ENCODE measurements around the gene RFX2. TPM values are rescaled to one million over a fixed set of nuclear protein-coding genes. Genes with fewer than 3 reads are reported as not detected.

RFX2 gene
- total RNA-seq, 1 experiment from 2014 or later, result 4.6 TPM

DNA sequence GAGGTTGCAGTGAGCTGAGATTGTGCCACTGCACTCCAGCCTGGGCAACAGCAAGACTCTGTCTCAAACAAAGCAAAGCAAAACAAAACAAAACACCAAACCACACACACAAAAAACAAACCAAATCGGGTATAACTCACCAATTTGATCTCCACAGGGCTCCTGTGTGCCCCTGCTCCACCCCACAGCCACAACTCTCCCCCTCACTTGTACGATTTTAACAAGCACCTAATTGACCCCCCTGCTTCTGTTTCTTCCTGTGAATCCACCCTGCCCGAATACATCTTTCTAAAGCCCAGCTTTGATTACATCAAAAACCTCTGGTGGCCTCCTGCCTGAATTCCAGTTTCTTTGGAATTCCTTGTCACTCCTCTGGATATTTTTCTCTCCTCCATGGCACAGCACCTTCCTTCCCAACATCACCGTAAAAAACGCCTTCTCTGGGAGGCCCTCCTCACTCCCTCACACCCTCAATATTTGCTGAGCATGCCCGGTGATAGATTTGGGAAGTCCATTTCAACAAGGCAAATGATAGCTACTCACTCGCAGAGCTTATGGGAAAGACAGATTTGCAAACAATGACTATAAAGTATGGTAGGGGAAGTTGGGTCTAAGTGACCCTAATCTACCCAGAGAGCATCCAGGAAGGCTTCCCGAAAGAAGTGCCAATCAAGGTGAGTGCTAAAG lies 120.8 kb downstream of the RFX2 start:
- POLR2A ChIA-PET, result interaction anchor here (0.6 to 1.3 kb wide), 2 partner anchors 11 to 421 kb away, joined by 3 to 5 read pairs; partner anchors contain the start of gene RANBP3
- H3K9me3 Mint-ChIP-seq, result no peaks in the 10 kb centered on the region
- H3K4me1 Mint-ChIP-seq, result peaks cover 12% of the 10 kb centered on the region
- ATAC-seq (no peak), DNase-seq (ENCODE audit: low spot score) (no peak)
- TF ChIP-seq, protein P1, sequence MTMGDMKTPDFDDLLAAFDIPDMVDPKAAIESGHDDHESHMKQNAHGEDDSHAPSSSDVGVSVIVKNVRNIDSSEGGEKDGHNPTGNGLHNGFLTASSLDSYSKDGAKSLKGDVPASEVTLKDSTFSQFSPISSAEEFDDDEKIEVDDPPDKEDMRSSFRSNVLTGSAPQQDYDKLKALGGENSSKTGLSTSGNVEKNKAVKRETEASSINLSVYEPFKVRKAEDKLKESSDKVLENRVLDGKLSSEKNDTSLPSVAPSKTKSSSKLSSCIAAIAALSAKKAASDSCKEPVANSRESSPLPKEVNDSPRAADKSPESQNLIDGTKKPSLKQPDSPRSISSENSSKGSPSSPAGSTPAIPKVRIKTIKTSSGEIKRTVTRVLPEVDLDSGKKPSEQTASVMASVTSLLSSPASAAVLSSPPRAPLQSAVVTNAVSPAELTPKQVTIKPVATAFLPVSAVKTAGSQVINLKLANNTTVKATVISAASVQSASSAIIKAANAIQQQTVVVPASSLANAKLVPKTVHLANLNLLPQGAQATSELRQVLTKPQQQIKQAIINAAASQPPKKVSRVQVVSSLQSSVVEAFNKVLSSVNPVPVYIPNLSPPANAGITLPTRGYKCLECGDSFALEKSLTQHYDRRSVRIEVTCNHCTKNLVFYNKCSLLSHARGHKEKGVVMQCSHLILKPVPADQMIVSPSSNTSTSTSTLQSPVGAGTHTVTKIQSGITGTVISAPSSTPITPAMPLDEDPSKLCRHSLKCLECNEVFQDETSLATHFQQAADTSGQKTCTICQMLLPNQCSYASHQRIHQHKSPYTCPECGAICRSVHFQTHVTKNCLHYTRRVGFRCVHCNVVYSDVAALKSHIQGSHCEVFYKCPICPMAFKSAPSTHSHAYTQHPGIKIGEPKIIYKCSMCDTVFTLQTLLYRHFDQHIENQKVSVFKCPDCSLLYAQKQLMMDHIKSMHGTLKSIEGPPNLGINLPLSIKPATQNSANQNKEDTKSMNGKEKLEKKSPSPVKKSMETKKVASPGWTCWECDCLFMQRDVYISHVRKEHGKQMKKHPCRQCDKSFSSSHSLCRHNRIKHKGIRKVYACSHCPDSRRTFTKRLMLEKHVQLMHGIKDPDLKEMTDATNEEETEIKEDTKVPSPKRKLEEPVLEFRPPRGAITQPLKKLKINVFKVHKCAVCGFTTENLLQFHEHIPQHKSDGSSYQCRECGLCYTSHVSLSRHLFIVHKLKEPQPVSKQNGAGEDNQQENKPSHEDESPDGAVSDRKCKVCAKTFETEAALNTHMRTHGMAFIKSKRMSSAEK (CRISPR knock-in tag; IDR thresholded peaks at IDR 0.05; ENCODE audit: borderline replicate concordance), result no peak
- TF ChIP-seq, protein P2, sequence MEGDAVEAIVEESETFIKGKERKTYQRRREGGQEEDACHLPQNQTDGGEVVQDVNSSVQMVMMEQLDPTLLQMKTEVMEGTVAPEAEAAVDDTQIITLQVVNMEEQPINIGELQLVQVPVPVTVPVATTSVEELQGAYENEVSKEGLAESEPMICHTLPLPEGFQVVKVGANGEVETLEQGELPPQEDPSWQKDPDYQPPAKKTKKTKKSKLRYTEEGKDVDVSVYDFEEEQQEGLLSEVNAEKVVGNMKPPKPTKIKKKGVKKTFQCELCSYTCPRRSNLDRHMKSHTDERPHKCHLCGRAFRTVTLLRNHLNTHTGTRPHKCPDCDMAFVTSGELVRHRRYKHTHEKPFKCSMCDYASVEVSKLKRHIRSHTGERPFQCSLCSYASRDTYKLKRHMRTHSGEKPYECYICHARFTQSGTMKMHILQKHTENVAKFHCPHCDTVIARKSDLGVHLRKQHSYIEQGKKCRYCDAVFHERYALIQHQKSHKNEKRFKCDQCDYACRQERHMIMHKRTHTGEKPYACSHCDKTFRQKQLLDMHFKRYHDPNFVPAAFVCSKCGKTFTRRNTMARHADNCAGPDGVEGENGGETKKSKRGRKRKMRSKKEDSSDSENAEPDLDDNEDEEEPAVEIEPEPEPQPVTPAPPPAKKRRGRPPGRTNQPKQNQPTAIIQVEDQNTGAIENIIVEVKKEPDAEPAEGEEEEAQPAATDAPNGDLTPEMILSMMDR (IDR thresholded peaks at IDR 0.05), result no peak
- H3K36me3 Mint-ChIP-seq, result no peaks in the 10 kb centered on the region
- no peak overlapping the region for H3K4me3 Mint-ChIP-seq
- H3K27me3 Mint-ChIP-seq (ENCODE audit: low read depth), result no peaks in the 10 kb centered on the region; the same call in 1 of the 2 replicates
- H3K27ac Mint-ChIP-seq, result no peak overlapping the region
- CTCF ChIA-PET, result interaction anchor here (1.7 to 9.1 kb wide), 5 partner anchors 11 to 185 kb away, joined by 13 to 245 read pairs (median 20); partner anchors contain the start of gene RANBP3

DNA sequence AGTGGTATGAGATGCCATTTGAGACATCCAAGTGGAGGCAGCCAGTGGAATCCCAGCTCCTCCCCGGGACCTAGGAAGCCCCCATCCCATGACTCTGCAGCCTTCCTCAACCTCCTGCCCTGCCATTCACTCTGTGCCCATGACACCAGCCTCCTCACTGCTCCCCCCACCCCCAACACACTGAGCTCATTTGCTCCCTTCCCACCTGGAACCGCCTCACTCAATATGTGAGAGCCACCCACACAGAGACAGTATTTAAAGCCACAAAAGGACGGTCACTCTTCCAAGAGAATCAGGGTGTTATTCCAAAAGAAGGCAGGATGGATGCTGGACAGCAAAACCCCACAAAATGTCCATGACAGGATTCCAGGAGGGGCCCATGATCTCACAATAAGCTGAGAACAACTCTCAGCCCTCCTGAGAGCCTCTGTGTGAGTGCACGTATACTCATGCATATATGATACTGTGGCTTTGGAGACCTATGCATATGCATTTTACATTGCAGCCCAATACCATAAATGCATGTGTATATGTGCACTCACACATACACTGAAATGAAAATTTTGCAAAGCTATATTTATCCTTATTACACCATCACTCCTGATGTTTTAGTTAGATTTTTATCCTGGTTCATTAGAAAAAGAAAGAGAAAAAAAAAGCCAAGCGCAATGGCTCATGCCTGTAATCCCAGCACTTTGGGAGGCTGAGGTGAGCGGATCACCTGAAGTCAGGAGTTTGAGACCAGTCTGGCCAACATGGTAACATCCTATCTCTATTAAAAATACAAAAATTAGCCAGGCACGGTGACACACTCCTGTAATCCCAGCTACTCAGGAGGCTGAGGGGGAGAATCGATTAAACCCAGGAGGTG lies 121.5 kb downstream of the RFX2 start:
- Mint-ChIP-seq H3K9me3 (no peaks in the 10 kb centered on the region), H3K36me3 (no peaks in the 10 kb centered on the region), H3K4me3 (no peak overlapping the region), H3K4me1 (peaks cover 12% of the 10 kb centered on the region), H3K27ac (no peak overlapping the region), H3K27me3 (ENCODE audit: low read depth) (peaks cover under 1% of the 10 kb centered on the region)
- ChIA-PET CTCF (interaction anchor here (1.2 to 9.1 kb wide), 8 partner anchors 10 to 185 kb away, joined by 4 to 245 read pairs (median 17); partner anchors contain the start of gene RANBP3), POLR2A (interaction anchor here (0.6 kb wide), 1 partner anchor 422 kb away, joined by 5 read pairs; no protein-coding TSS in a partner anchor)
- no peak for DNase-seq (ENCODE audit: low spot score)
- ATAC-seq, result no peak
- TF ChIP-seq ATF1 (CRISPR knock-in tag; IDR thresholded peaks at IDR 0.05) (no peak), TCF7 (CRISPR knock-in tag; IDR thresholded peaks at IDR 0.05; ENCODE audit: low read depth) (no peak), SOX15 (CRISPR knock-in tag; IDR thresholded peaks at IDR 0.05) (no peak), ESRRA (CRISPR knock-in tag; IDR thresholded peaks at IDR 0.05; ENCODE audit: borderline replicate concordance) (no peak), ZNF219 (CRISPR knock-in tag; IDR thresholded peaks at IDR 0.05; ENCODE audit: borderline replicate concordance) (no peak), MYBL2 (CRISPR knock-in tag; IDR thresholded peaks at IDR 0.05) (no peak)
- TF ChIP-seq, protein P3, sequence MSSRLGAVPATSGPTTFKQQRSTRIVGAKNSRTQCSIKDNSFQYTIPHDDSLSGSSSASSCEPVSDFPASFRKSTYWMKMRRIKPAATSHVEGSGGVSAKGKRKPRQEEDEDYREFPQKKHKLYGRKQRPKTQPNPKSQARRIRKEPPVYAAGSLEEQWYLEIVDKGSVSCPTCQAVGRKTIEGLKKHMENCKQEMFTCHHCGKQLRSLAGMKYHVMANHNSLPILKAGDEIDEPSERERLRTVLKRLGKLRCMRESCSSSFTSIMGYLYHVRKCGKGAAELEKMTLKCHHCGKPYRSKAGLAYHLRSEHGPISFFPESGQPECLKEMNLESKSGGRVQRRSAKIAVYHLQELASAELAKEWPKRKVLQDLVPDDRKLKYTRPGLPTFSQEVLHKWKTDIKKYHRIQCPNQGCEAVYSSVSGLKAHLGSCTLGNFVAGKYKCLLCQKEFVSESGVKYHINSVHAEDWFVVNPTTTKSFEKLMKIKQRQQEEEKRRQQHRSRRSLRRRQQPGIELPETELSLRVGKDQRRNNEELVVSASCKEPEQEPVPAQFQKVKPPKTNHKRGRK (CRISPR knock-in tag; IDR thresholded peaks at IDR 0.05; ENCODE audit: borderline replicate concordance), result no peak
- TF ChIP-seq, protein P4, sequence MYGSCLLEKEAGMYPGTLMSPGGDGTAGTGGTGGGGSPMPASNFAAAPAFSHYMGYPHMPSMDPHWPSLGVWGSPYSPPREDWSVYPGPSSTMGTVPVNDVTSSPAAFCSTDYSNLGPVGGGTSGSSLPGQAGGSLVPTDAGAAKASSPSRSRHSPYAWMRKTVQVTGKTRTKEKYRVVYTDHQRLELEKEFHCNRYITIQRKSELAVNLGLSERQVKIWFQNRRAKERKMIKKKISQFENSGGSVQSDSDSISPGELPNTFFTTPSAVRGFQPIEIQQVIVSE (CRISPR knock-in tag; IDR thresholded peaks at IDR 0.05; ENCODE audit: borderline replicate concordance), result no peak
- TF ChIP-seq, protein P5, sequence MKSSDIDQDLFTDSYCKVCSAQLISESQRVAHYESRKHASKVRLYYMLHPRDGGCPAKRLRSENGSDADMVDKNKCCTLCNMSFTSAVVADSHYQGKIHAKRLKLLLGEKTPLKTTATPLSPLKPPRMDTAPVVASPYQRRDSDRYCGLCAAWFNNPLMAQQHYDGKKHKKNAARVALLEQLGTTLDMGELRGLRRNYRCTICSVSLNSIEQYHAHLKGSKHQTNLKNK (CRISPR knock-in tag; IDR thresholded peaks at IDR 0.05), result no peak
- TF ChIP-seq, protein P6, sequence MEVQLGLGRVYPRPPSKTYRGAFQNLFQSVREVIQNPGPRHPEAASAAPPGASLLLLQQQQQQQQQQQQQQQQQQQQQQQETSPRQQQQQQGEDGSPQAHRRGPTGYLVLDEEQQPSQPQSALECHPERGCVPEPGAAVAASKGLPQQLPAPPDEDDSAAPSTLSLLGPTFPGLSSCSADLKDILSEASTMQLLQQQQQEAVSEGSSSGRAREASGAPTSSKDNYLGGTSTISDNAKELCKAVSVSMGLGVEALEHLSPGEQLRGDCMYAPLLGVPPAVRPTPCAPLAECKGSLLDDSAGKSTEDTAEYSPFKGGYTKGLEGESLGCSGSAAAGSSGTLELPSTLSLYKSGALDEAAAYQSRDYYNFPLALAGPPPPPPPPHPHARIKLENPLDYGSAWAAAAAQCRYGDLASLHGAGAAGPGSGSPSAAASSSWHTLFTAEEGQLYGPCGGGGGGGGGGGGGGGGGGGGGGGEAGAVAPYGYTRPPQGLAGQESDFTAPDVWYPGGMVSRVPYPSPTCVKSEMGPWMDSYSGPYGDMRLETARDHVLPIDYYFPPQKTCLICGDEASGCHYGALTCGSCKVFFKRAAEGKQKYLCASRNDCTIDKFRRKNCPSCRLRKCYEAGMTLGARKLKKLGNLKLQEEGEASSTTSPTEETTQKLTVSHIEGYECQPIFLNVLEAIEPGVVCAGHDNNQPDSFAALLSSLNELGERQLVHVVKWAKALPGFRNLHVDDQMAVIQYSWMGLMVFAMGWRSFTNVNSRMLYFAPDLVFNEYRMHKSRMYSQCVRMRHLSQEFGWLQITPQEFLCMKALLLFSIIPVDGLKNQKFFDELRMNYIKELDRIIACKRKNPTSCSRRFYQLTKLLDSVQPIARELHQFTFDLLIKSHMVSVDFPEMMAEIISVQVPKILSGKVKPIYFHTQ (CRISPR knock-in tag; IDR thresholded peaks at IDR 0.05), result no peak

All from WTC11 (cell line).